K562 (cell line): Measurements from ENCODE around the gene HYOU1. TPM values are rescaled to one million over a fixed set of nuclear protein-coding genes. Genes with fewer than 3 reads are reported as not detected.
A peak's percentile ranks its signal among the peaks of the same experiment; 100 is the strongest.

Experiments used
- CBX2 ChIP-seq: fragments of 200-600 bp; sonication (generic); IDR thresholded peaks from one replicate; pipeline ENCODE4 v1.6.1; 2012; ENCODE audit warnings: mild to moderate bottlenecking, low read length, inconsistent platforms; ENCODE audit not compliant: insufficient read depth, poor library complexity, severe bottlenecking
- ELF1 ChIP-seq: fragments of 200-800 bp; sonication (Bioruptor generic); IDR thresholded peaks from 2 replicates; pipeline ENCODE4 v1.6.1; 2016; ENCODE audit warnings: missing genetic modification characterization, missing compliant biosample characterization
- MEIS2 ChIP-seq: fragments of 450-650 bp; IDR thresholded peaks from 2 replicates; pipeline ENCODE4 v1.6.1; 2014; ENCODE audit warnings: mild to moderate bottlenecking; ENCODE audit not compliant: partially characterized antibody
- NRF1 ChIP-seq, 2 experiments: fragments of 450-650 bp; IDR thresholded peaks in 1 of 2; conservative IDR thresholded peaks in 1 of 2; 2 replicates each; pipeline ENCODE4 v1.6.1; 2014; ENCODE audit warnings: mild to moderate bottlenecking in 2 of 2
- PCBP2 ChIP-seq: fragments of 200-400 bp; formaldehyde crosslinking; IDR thresholded peaks from 2 replicates; pipeline ENCODE4 v1.6.1; 2018; ENCODE audit warnings: low read length, low read depth, mild to moderate bottlenecking, moderate library complexity; ENCODE audit not compliant: poor library complexity, severe bottlenecking
- POLR2H ChIP-seq: IDR thresholded peaks from 2 replicates; pipeline ENCODE4 v1.6.1; 2016; ENCODE audit warnings: missing genetic modification characterization, low read depth, mild to moderate bottlenecking, control low read depth, missing compliant biosample characterization, moderate library complexity
- SMAD2 ChIP-seq: fragments of 150-350 bp; IDR thresholded peaks from 2 replicates; pipeline ENCODE4 v1.6.1; 2014; ENCODE audit warnings: low read depth, mild to moderate bottlenecking, low read length
- SMAD4 ChIP-seq: fragments of 250-450 bp; sonication (Bioruptor Pico); conservative IDR thresholded peaks from 2 replicates; pipeline ENCODE4 v1.8.0; 2021; ENCODE audit warnings: inconsistent platforms, mild to moderate bottlenecking, moderate library complexity
- SMARCB1 ChIP-seq: IDR thresholded peaks from 2 replicates; pipeline ENCODE4 v1.6.1; 2011; ENCODE audit warnings: improper control_type of control experiment, low read depth; ENCODE audit not compliant: insufficient read length
- SREBF1 ChIP-seq: fragments of 150-350 bp; IDR thresholded peaks from 2 replicates; pipeline ENCODE4 v1.6.1; 2014; ENCODE audit warnings: antibody characterized with exemption, low read depth, low read length, borderline replicate concordance
- TEAD4 ChIP-seq, 2 experiments: sonication (generic) in 1 of 2; formaldehyde crosslinking in 1 of 2; IDR thresholded peaks; 2 replicates each; pipeline versions ENCODE4 v1.6.1 to v1.8.0; 2012 to 2022; ENCODE audit warnings: borderline replicate concordance in 1 of 2, inconsistent platforms in 1 of 2, low read length in 1 of 2, mild to moderate bottlenecking in 1 of 2, missing genetic modification reagents in 1 of 2
- TRIM24 ChIP-seq, 2 experiments: fragments of 450-650 bp; IDR thresholded peaks; 2 replicates each; pipeline ENCODE4 v1.6.1; 2016
- ZBTB7A ChIP-seq: IDR thresholded peaks from 2 replicates; pipeline ENCODE4 v1.6.1; 2011; ENCODE audit warnings: low read depth, mild to moderate bottlenecking, low read length, moderate library complexity, borderline replicate concordance; ENCODE audit not compliant: control insufficient read depth
- ZNF282 ChIP-seq: sonication (generic); formaldehyde crosslinking; IDR thresholded peaks from 2 replicates; pipeline ENCODE4 v1.8.1; 2023; ENCODE audit warnings: missing genetic modification reagents
- ZNF311 ChIP-seq: fragments of 250-450 bp; sonication (Bioruptor Pico); IDR thresholded peaks from 2 replicates; pipeline ENCODE4 v1.4.0; 2020; ENCODE audit warnings: mild to moderate bottlenecking, moderate library complexity
- polyA plus RNA-seq, 8 experiments: library from polyadenylated mRNA; depleted of rRNA in 4 of 8; stranded (reverse) in 5 of 8; unstranded in 3 of 8; fragments of >200 nt; fragmentation: Nextera tagmentation in 2 of 8; fragmentation: Illumina TruSeq in 1 of 8; extraction: Ambion mirVana in 2 of 8; extraction: Trizol in 1 of 8; gene quantifications; 2 replicates each; pipeline versions ENCODE4 v1.2.1 to v1.2.3, GENCODE V29; 2011 to 2014; ENCODE audit warnings: inconsistent platforms in 1 of 8, missing spikeins in 1 of 8
- total RNA-seq, 7 experiments: library from RNA; depleted of rRNA in 6 of 7; stranded (reverse); fragments of >200 nt in 6 of 7; fragmentation: Illumina TruSeq in 2 of 7; extraction: Trizol in 2 of 7; gene quantifications; 2 replicates each; pipeline versions ENCODE4 v1.2.1 to v1.2.3, GENCODE V29; 2011 to 2021; ENCODE audit warnings: low replicate concordance in 1 of 7
- TF ChIP-seq, protein P1 (sequence below): sonication (generic); formaldehyde crosslinking; IDR thresholded peaks from 2 replicates; pipeline ENCODE4 v1.8.1; 2023; ENCODE audit warnings: mild to moderate bottlenecking, missing genetic modification reagents, moderate library complexity
- TF ChIP-seq, protein P2 (sequence below): sonication (generic); formaldehyde crosslinking; IDR thresholded peaks from 2 replicates; pipeline ENCODE4 v1.4.0; 2020; ENCODE audit warnings: mild to moderate bottlenecking, missing genetic modification reagents
- TF ChIP-seq, protein P3 (sequence below): fragments of 450-650 bp; IDR thresholded peaks from 2 replicates; pipeline ENCODE4 v1.6.1; 2018; ENCODE audit not compliant: partially characterized antibody
- TF ChIP-seq, protein P4 (sequence below), 2 experiments: fragments of 250-450 bp in 1 of 2; fragments of 450-650 bp in 1 of 2; sonication (Bioruptor Pico) in 1 of 2; IDR thresholded peaks; 2 replicates each; pipeline versions ENCODE4 v1.6.1 to v1.8.0; 2016 to 2021; ENCODE audit warnings: mild to moderate bottlenecking in 2 of 2, moderate library complexity in 2 of 2, missing compliant biosample characterization in 1 of 2, missing genetic modification characterization in 1 of 2
- TF ChIP-seq, protein P5 (sequence below): fragments of 250-450 bp; sonication (Bioruptor Pico); IDR thresholded peaks from 2 replicates; pipeline ENCODE4 v1.9.0; 2021; ENCODE audit warnings: mild to moderate bottlenecking

The HYOU1 gene
- total and polyA plus RNA-seq, 9 of the 15 experiments (the other 6 are each of a cell fraction or from before 2014, with no cell fraction given): 19.5 to 197 (median 128) TPM

DNA sequence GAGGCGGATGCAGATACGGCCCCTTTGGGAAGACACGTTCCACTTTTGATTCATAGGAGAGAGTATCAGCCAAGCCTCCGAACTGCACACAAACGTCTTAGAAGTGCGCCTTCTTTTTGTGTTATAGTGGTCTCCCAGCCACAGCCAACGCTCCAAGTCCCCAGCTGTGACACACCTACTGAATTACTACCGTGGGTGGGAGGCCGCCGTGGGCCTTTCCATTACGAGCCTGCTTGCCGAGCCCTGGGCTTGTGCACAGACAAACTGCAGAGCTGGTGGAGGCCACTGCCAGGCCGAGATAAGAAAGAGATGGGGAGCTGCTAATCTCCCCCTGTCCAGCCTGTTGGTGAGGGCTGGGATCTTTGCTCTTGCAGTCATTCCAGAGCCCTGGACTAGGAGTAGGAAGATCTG is 28.4 kb upstream of the HYOU1 start (continued):
- no peak for TF ChIP-seq POLR2H (tag)
- TF ChIP-seq ELF1 (tag): 0 out of 2 replicates have a peak, but pooled peaks have one; percentile 5
- TF ChIP-seq ZBTB7A: no peak
- TF ChIP-seq SREBF1: no peak
- TF ChIP-seq MEIS2: peak; percentile 29
- TF ChIP-seq, protein P1, sequence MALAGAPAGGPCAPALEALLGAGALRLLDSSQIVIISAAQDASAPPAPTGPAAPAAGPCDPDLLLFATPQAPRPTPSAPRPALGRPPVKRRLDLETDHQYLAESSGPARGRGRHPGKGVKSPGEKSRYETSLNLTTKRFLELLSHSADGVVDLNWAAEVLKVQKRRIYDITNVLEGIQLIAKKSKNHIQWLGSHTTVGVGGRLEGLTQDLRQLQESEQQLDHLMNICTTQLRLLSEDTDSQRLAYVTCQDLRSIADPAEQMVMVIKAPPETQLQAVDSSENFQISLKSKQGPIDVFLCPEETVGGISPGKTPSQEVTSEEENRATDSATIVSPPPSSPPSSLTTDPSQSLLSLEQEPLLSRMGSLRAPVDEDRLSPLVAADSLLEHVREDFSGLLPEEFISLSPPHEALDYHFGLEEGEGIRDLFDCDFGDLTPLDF (CRISPR knock-in tag): no peak
- no peak for TF ChIP-seq SMAD2
- TF ChIP-seq, protein P2, sequence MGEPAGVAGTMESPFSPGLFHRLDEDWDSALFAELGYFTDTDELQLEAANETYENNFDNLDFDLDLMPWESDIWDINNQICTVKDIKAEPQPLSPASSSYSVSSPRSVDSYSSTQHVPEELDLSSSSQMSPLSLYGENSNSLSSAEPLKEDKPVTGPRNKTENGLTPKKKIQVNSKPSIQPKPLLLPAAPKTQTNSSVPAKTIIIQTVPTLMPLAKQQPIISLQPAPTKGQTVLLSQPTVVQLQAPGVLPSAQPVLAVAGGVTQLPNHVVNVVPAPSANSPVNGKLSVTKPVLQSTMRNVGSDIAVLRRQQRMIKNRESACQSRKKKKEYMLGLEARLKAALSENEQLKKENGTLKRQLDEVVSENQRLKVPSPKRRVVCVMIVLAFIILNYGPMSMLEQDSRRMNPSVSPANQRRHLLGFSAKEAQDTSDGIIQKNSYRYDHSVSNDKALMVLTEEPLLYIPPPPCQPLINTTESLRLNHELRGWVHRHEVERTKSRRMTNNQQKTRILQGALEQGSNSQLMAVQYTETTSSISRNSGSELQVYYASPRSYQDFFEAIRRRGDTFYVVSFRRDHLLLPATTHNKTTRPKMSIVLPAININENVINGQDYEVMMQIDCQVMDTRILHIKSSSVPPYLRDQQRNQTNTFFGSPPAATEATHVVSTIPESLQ (CRISPR knock-in tag): 0 out of 2 replicates have a peak, but pooled peaks have one; percentile 28
- TF ChIP-seq, protein P3, sequence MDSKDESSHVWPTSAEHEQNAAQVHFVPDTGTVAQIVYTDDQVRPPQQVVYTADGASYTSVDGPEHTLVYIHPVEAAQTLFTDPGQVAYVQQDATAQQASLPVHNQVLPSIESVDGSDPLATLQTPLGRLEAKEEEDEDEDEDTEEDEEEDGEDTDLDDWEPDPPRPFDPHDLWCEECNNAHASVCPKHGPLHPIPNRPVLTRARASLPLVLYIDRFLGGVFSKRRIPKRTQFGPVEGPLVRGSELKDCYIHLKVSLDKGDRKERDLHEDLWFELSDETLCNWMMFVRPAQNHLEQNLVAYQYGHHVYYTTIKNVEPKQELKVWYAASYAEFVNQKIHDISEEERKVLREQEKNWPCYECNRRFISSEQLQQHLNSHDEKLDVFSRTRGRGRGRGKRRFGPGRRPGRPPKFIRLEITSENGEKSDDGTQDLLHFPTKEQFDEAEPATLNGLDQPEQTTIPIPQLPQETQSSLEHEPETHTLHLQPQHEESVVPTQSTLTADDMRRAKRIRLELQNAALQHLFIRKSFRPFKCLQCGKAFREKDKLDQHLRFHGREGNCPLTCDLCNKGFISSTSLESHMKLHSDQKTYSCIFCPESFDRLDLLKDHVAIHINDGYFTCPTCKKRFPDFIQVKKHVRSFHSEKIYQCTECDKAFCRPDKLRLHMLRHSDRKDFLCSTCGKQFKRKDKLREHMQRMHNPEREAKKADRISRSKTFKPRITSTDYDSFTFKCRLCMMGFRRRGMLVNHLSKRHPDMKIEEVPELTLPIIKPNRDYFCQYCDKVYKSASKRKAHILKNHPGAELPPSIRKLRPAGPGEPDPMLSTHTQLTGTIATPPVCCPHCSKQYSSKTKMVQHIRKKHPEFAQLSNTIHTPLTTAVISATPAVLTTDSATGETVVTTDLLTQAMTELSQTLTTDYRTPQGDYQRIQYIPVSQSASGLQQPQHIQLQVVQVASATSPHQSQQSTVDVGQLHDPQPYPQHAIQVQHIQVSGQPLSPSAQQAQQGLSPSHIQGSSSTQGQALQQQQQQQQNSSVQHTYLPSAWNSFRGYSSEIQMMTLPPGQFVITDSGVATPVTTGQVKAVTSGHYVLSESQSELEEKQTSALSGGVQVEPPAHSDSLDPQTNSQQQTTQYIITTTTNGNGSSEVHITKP: peak; percentile 88
- 0 out of 4 replicates have a peak, but pooled peaks of 1 of the 2 experiments have one; percentile 9 for TF ChIP-seq NRF1 (conservative IDR thresholded peaks at IDR 0.05 in 1 of 2, IDR thresholded peaks at IDR 0.05 in 1 of 2)
- TF ChIP-seq, protein P4, sequence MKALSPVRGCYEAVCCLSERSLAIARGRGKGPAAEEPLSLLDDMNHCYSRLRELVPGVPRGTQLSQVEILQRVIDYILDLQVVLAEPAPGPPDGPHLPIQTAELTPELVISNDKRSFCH (CRISPR knock-in tag; IDR thresholded peaks at IDR 0.05): no peak
- TF ChIP-seq, protein P4 (tag; IDR thresholded peaks at IDR 0.05): peak; percentile 42; the same call in 1 of the 2 replicates
- no peak for TF ChIP-seq SMARCB1
- peak; percentile 96 for TF ChIP-seq TEAD4 (IDR thresholded peaks at IDR 0.05; ENCODE audit: low read length)
- no peak for TF ChIP-seq TEAD4 (CRISPR knock-in tag; IDR thresholded peaks at IDR 0.05; ENCODE audit: borderline replicate concordance)
- TF ChIP-seq PCBP2: no peak
- no peak for TF ChIP-seq CBX2
- peak; percentile 92 for TF ChIP-seq SMAD4 (CRISPR knock-in tag)
- no peak for TF ChIP-seq ZNF282 (CRISPR knock-in tag)
- TF ChIP-seq, protein P5, sequence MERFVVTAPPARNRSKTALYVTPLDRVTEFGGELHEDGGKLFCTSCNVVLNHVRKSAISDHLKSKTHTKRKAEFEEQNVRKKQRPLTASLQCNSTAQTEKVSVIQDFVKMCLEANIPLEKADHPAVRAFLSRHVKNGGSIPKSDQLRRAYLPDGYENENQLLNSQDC (CRISPR knock-in tag): no peak
- TF ChIP-seq ZNF311: no peak
- peak; percentile 64 to 68; a peak in 3 of 4 replicates for TF ChIP-seq TRIM24 (IDR thresholded peaks at IDR 0.05)
